B cell (primary cell): ENCODE measurements around the gene TMEM131. TPM values are rescaled to one million over a fixed set of nuclear protein-coding genes. Genes with fewer than 3 reads are reported as not detected.

Source experiments
- ATAC-seq: fragments of 200-7000 bp; cut with Tn5 transposase; one replicate; pipeline ENCODE4 v1.10.0; 2021; ENCODE audit warnings: low read depth, mild to moderate bottlenecking, moderate number of reproducible peaks, moderate library complexity
- CTCF ChIA-PET: fragments of 350-600 bp; sonication (Branson Sonifier 250); formaldehyde crosslinking; loops from one replicate; lab custom pipeline; 2021; ENCODE audit warnings: antibody characterized with exemption, inconsistent platforms; lab: Charles Lee
- POLR2A ChIA-PET: fragments of 350-600 bp; sonication (Branson Sonifier 250); formaldehyde crosslinking; loops from one replicate; lab custom pipeline; 2021; ENCODE audit warnings: antibody characterized with exemption; lab: Charles Lee
- DNase-seq: peaks from one replicate; pipeline ENCODE4 v3.0.0; 2013
- H2AFZ ChIP-seq: 2 replicates; pipeline ENCODE4 v1.6.1; 2012; ENCODE audit warnings: mild to moderate bottlenecking, low read depth, low read length; ENCODE audit not compliant: insufficient read depth, poor library complexity, severe bottlenecking
- H3K27ac ChIP-seq, 2 donors: 1 replicate in 1 of 2; 2 replicates in 1 of 2; pipeline ENCODE4 v1.5.1; 2012 to 2013; ENCODE audit warnings: low read length in 2 of 2, mild to moderate bottlenecking in 2 of 2, moderate library complexity in 1 of 2
- H3K27me3 ChIP-seq, 4 experiments: fragments of 200-600 bp in 1 of 4; sonication (generic) in 1 of 4; replicated peaks in 1 of 4; 1 replicate in 2 of 4; 2 replicates in 2 of 4; pipeline versions ENCODE4 v1.6.1 to v1.7.0; 2013 to 2016; ENCODE audit warnings: low read length in 3 of 4, mild to moderate bottlenecking in 2 of 4, mixed read lengths in 1 of 4, moderate library complexity in 1 of 4; ENCODE audit not compliant: insufficient read depth in 4 of 4, control insufficient read depth in 3 of 4; ENCODE audit errors: control extremely low read depth in 1 of 4
- H3K36me3 ChIP-seq, 2 experiments: replicated peaks in 1 of 2; 1 replicate in 1 of 2; 2 replicates in 1 of 2; pipeline versions ENCODE4 v1.6.1 to v1.7.1; 2013; ENCODE audit warnings: low read length in 1 of 2; ENCODE audit not compliant: insufficient read depth in 2 of 2, control insufficient read depth in 1 of 2; ENCODE audit errors: control extremely low read depth in 1 of 2, extremely low read depth in 1 of 2
- H3K4me1 ChIP-seq, 2 donors: fragments of 200-600 bp in 1 of 2; sonication (generic) in 1 of 2; 1 replicate in 1 of 2; 2 replicates in 1 of 2; pipeline versions ENCODE4 v1.5.1 to v1.6.1; 2013 to 2017; ENCODE audit warnings: low read length in 2 of 2; ENCODE audit not compliant: control insufficient read depth in 2 of 2, insufficient read depth in 2 of 2
- H3K4me2 ChIP-seq: replicated peaks from 2 replicates; pipeline ENCODE3; 2012; ENCODE audit warnings: mild to moderate bottlenecking, low read depth, low read length; ENCODE audit not compliant: poor library complexity, severe bottlenecking
- H3K4me3 ChIP-seq, 5 experiments: fragments of 200-600 bp in 1 of 5; sonication (generic) in 1 of 5; 1 replicate in 3 of 5; 2 replicates in 2 of 5; pipeline versions ENCODE4 v1.5.1 to v1.7.0; 2011 to 2016; ENCODE audit warnings: low read length in 4 of 5, mild to moderate bottlenecking in 4 of 5, low read depth in 2 of 5, control low read depth in 1 of 5, moderate library complexity in 1 of 5; ENCODE audit not compliant: insufficient read depth in 1 of 5; ENCODE audit errors: control extremely low read depth in 1 of 5, extremely low read depth in 1 of 5
- H3K79me2 ChIP-seq: fragments of 200-600 bp; sonication (generic); one replicate; pipeline ENCODE4 v1.6.0; 2016; ENCODE audit warnings: low read length; ENCODE audit not compliant: control insufficient read depth, insufficient read depth
- H3K9ac ChIP-seq: fragments of 200-600 bp; sonication (generic); 2 replicates; pipeline ENCODE4 v1.6.1; 2017; ENCODE audit warnings: mild to moderate bottlenecking, low read length, moderate library complexity
- H3K9me3 ChIP-seq, 3 donors: one replicate each; pipeline versions ENCODE4 v1.6.1 to v1.7.1; 2013; ENCODE audit warnings: low read length in 2 of 3; ENCODE audit not compliant: control insufficient read depth in 2 of 3, insufficient read depth in 1 of 3; ENCODE audit errors: control extremely low read depth in 1 of 3
- H4K20me1 ChIP-seq: 2 replicates; pipeline ENCODE4 v1.6.0; 2012; ENCODE audit warnings: mild to moderate bottlenecking, low read length; ENCODE audit not compliant: insufficient read depth, control insufficient read depth, poor library complexity, severe bottlenecking
- H3K27ac Mint-ChIP-seq: one replicate; pipeline ENCODE4 v1.8.0; 2021; ENCODE audit warnings: mixed read lengths
- H3K27me3 Mint-ChIP-seq: one replicate; pipeline ENCODE4 v1.8.0; 2021; ENCODE audit warnings: mixed read lengths
- H3K4me1 Mint-ChIP-seq: one replicate; pipeline ENCODE4 v1.8.0; 2021; ENCODE audit warnings: mixed read lengths
- H3K4me3 Mint-ChIP-seq: one replicate; pipeline ENCODE4 v1.8.0; 2021; ENCODE audit warnings: mixed read lengths
- H3K9me3 Mint-ChIP-seq: one replicate; pipeline ENCODE4 v1.8.0; 2022; ENCODE audit warnings: mixed read lengths; ENCODE audit not compliant: insufficient read depth
- EZH2 ChIP-seq: IDR thresholded peaks from 2 replicates; pipeline ENCODE4 v1.6.1; 2012; ENCODE audit warnings: borderline replicate concordance, low read depth, mild to moderate bottlenecking, moderate library complexity, low read length; ENCODE audit not compliant: insufficient read depth, poor library complexity, severe bottlenecking
- WGBS: methylation state at CpG from one replicate; pipeline ENCODE4 v1.1.5; 2013; ENCODE audit warnings: missing lambda C conversion rate; ENCODE audit not compliant: insufficient coverage; 5-methylcytosine and 5-hydroxymethylcytosine counted together
- intact Hi-C: fragments of 100-400 bp; cut with micrococcal nuclease; formaldehyde crosslinking; loops from one replicate; pipeline ENCODE4 v1.10.0; 2022
- polyA plus RNA-seq: library from polyadenylated mRNA; depleted of rRNA; stranded (reverse); fragments of >200 nt; gene quantifications from 2 replicates; pipeline ENCODE4 v1.2.3, GENCODE V29; 2012
- total RNA-seq, 2 donors: library from RNA; stranded (reverse); fragments of 120-200 nt in 1 of 2; gene quantifications; 1 replicate in 1 of 2; 2 replicates in 1 of 2; pipeline versions ENCODE4 v1.2.3 to v1.2.4, GENCODE V29; 2013 to 2022
- TF ChIP-seq, protein P1 (sequence below): fragments of 200-600 bp; IDR thresholded peaks from one replicate; pipeline ENCODE4 v1.8.0; 2022; ENCODE audit warnings: antibody characterized with exemption, mild to moderate bottlenecking

Gene TMEM131
- total and polyA plus RNA-seq, 2 donors (not counting 1 experiment from before 2014, with no cell fraction given): 24.3 to 101 TPM

DNA sequence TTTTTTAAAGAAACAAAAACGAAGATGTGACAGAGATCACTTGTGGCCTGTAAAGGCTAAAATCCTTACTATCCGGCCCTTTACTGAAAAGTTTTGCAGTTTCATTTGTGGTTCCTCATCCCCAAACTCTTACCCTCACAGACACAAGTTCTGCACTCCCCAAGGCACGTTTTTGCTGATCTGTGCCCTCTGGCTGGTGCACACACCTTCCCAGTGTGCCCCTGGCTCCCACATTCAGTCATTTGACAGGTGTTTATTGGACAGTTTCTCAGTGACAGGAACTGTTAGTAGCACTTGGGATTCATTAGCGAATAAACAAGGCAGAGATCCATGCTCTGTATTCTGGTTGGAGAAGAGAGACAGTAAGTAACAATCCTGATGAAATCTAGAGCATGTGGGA, 259.6 kb downstream of the TMEM131 start:
- no peak for TF ChIP-seq EZH2
- TF ChIP-seq, protein P1, sequence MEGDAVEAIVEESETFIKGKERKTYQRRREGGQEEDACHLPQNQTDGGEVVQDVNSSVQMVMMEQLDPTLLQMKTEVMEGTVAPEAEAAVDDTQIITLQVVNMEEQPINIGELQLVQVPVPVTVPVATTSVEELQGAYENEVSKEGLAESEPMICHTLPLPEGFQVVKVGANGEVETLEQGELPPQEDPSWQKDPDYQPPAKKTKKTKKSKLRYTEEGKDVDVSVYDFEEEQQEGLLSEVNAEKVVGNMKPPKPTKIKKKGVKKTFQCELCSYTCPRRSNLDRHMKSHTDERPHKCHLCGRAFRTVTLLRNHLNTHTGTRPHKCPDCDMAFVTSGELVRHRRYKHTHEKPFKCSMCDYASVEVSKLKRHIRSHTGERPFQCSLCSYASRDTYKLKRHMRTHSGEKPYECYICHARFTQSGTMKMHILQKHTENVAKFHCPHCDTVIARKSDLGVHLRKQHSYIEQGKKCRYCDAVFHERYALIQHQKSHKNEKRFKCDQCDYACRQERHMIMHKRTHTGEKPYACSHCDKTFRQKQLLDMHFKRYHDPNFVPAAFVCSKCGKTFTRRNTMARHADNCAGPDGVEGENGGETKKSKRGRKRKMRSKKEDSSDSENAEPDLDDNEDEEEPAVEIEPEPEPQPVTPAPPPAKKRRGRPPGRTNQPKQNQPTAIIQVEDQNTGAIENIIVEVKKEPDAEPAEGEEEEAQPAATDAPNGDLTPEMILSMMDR: no peak
- H3K27ac ChIP-seq: no peak overlapping the region
- no peak for ATAC-seq
- ChIA-PET POLR2A (no interaction called here), CTCF (no interaction called here)
- H3K9ac ChIP-seq: no peak overlapping the region
- H3K27me3 Mint-ChIP-seq: peaks cover 4% of the 10 kb centered on the region
- no peak overlapping the region for H3K4me3 ChIP-seq
- no peak overlapping the region for H2AFZ ChIP-seq
- no peaks in the 10 kb centered on the region for H3K79me2 ChIP-seq
- no peak overlapping the region for H3K4me2 ChIP-seq
- H3K9me3 Mint-ChIP-seq: no peaks in the 10 kb centered on the region
- WGBS: 72% methylated on average over 3 of the region's 4 CpGs
- no peaks in the 10 kb centered on the region for H3K4me1 ChIP-seq
- no peaks in the 10 kb centered on the region for H3K27me3 ChIP-seq
- no peak overlapping the region for H3K4me3 Mint-ChIP-seq
- H3K27ac Mint-ChIP-seq: no peak overlapping the region
- no peaks in the 10 kb centered on the region for H4K20me1 ChIP-seq
- peaks cover 6% of the 10 kb centered on the region for H3K4me1 Mint-ChIP-seq
- H3K9me3 ChIP-seq: no peaks in the 10 kb centered on the region
- intact Hi-C loops: no loop called here
- DNase-seq: no peak
- no peaks in the 10 kb centered on the region for H3K36me3 ChIP-seq

DNA sequence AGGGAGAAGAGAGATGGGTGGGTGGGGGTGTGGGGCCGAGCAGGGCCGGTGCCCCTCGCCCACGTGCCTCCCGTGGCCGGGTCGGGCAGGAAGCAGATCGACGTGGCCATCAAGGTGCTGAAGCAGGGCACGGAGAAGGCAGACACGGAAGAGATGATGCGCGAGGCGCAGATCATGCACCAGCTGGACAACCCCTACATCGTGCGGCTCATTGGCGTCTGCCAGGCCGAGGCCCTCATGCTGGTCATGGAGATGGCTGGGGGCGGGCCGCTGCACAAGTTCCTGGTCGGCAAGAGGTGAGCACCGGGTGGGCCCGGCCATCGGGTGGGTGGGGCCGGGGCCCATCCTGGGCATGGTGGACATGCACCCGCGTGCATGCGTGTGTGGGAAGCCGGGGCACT, 260.6 kb downstream of the TMEM131 start:
- H3K9me3 Mint-ChIP-seq: no peaks in the 10 kb centered on the region
- Histone ChIP-seq H3K9ac (no peak overlapping the region), H3K27me3 (no peaks in the 10 kb centered on the region), H3K9me3 (peaks cover 0 to 6% (median 3%) of the 10 kb centered on the region in 3 donors), H3K4me1 (no peaks in the 10 kb centered on the region), H2AFZ (no peak overlapping the region), H3K79me2 (no peaks in the 10 kb centered on the region), H3K4me2 (no peak overlapping the region), H3K4me3 (no peak overlapping the region), H3K36me3 (no peaks in the 10 kb centered on the region), H3K27ac (no peak overlapping the region), H4K20me1 (no peaks in the 10 kb centered on the region)
- intact Hi-C loops: no loop called here
- no peak for DNase-seq
- no peak overlapping the region for H3K27ac Mint-ChIP-seq
- no peaks in the 10 kb centered on the region for H3K4me1 Mint-ChIP-seq
- H3K4me3 Mint-ChIP-seq: no peak overlapping the region
- ATAC-seq: no peak
- TF ChIP-seq, protein P1: no peak
- no peak for TF ChIP-seq EZH2
- CTCF ChIA-PET: no interaction called here
- WGBS: 95% methylated on average over 24 of the region's 29 CpGs
- peaks cover 4% of the 10 kb centered on the region for H3K27me3 Mint-ChIP-seq
- POLR2A ChIA-PET: no interaction called here
